Nephron (organoid): Measurements from ENCODE around the gene DCLK1.
A peak's percentile ranks its signal among the peaks of the same experiment; 100 is the strongest.

ENCODE experiments used
- H3K27ac Mint-ChIP-seq, 3 experiments: 2 replicates each; pipeline ENCODE4 v1.8.0; 2020; ENCODE audit warnings: mixed read lengths in 3 of 3, mild to moderate bottlenecking in 2 of 3, moderate library complexity in 1 of 3
- H3K27me3 Mint-ChIP-seq: 2 replicates; pipeline ENCODE4 v1.8.0; 2021; ENCODE audit warnings: low read depth, mild to moderate bottlenecking, moderate library complexity, mixed read lengths
- H3K36me3 Mint-ChIP-seq: 2 replicates; pipeline ENCODE4 v1.8.0; 2020; ENCODE audit warnings: low read depth, mixed read lengths
- H3K4me1 Mint-ChIP-seq: 2 replicates; pipeline ENCODE4 v1.8.0; 2020; ENCODE audit warnings: mixed read lengths
- H3K4me3 Mint-ChIP-seq, 3 experiments: 2 replicates each; pipeline ENCODE4 v1.8.0; 2020; ENCODE audit warnings: mild to moderate bottlenecking in 3 of 3, mixed read lengths in 3 of 3, moderate library complexity in 2 of 3
- H3K9me3 Mint-ChIP-seq: 2 replicates; pipeline ENCODE4 v1.8.0; 2020; ENCODE audit warnings: mixed read lengths
- TF ChIP-seq, protein P1 (sequence below), 3 experiments: fragments of 200-600 bp; sonication (generic); IDR thresholded peaks; one replicate each; pipeline ENCODE4 v1.5.0; 2021; ENCODE audit warnings: antibody characterized with exemption in 3 of 3; ENCODE audit not compliant: unreplicated experiment in 3 of 3

Gene DCLK1

GRCh38 chr13:36030670-36031331, 100.4 kb downstream of the DCLK1 start:
- TF ChIP-seq, protein P1, sequence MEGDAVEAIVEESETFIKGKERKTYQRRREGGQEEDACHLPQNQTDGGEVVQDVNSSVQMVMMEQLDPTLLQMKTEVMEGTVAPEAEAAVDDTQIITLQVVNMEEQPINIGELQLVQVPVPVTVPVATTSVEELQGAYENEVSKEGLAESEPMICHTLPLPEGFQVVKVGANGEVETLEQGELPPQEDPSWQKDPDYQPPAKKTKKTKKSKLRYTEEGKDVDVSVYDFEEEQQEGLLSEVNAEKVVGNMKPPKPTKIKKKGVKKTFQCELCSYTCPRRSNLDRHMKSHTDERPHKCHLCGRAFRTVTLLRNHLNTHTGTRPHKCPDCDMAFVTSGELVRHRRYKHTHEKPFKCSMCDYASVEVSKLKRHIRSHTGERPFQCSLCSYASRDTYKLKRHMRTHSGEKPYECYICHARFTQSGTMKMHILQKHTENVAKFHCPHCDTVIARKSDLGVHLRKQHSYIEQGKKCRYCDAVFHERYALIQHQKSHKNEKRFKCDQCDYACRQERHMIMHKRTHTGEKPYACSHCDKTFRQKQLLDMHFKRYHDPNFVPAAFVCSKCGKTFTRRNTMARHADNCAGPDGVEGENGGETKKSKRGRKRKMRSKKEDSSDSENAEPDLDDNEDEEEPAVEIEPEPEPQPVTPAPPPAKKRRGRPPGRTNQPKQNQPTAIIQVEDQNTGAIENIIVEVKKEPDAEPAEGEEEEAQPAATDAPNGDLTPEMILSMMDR (IDR thresholded peaks at IDR 0.05; ENCODE audit: unreplicated experiment in 3 of 3) = no peak
- no peaks in the 10 kb centered on the region for H3K36me3 Mint-ChIP-seq
- H3K27me3 Mint-ChIP-seq = no peaks in the 10 kb centered on the region
- peaks cover 44% of the 10 kb centered on the region for H3K4me1 Mint-ChIP-seq
- H3K4me3 Mint-ChIP-seq = peak overlapping the region in 1 of 3 experiments; percentile 3
- peak overlapping the region in 2 of 3 experiments; percentile 83 for H3K27ac Mint-ChIP-seq
- no peaks in the 10 kb centered on the region for H3K9me3 Mint-ChIP-seq

DNA sequence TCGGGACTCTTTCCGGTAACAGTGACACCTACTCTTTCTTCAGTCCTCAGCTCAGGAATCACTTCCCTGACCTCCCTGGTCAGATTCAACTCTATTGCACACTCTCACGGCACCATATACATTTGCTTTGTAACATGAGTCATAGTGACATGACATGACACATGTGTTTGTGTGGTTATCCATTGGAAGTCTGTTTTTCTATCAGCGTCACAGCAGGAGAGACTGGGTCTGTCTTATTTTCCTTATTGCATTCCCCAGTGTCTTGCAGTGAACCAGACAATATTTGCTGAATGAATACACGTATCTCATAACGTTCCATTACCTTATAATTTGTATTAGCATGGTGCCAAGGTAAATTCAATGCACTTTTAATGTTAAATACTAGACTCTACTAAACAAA, 102.0 kb downstream of the DCLK1 start:
- Mint-ChIP-seq H3K4me1 (peaks cover 35% of the 10 kb centered on the region), H3K27ac (peak overlapping the region in 1 of 3 experiments; percentile 7), H3K9me3 (peaks cover 3% of the 10 kb centered on the region), H3K4me3 (no peak overlapping the region), H3K36me3 (no peaks in the 10 kb centered on the region), H3K27me3 (no peaks in the 10 kb centered on the region)
- TF ChIP-seq, protein P1 (IDR thresholded peaks at IDR 0.05; ENCODE audit: unreplicated experiment in 3 of 3) = no peak

GRCh38 chr13:36028359-36029025, 102.7 kb downstream of the DCLK1 start:
- Mint-ChIP-seq H3K4me3 (no peak overlapping the region), H3K9me3 (peaks cover 3% of the 10 kb centered on the region), H3K27me3 (no peaks in the 10 kb centered on the region), H3K36me3 (no peaks in the 10 kb centered on the region), H3K27ac (no peak overlapping the region), H3K4me1 (peaks cover 35% of the 10 kb centered on the region)
- TF ChIP-seq, protein P1 (IDR thresholded peaks at IDR 0.05; ENCODE audit: unreplicated experiment in 3 of 3) = no peak

- H3K27ac Mint-ChIP-seq = no peak overlapping the region
- H3K9me3 Mint-ChIP-seq = peaks cover 15% of the 10 kb centered on the region
- H3K27me3 Mint-ChIP-seq = no peaks in the 10 kb centered on the region
- no peaks in the 10 kb centered on the region for H3K36me3 Mint-ChIP-seq
- TF ChIP-seq, protein P1 (IDR thresholded peaks at IDR 0.05; ENCODE audit: unreplicated experiment in 3 of 3) = no peak
- H3K4me3 Mint-ChIP-seq = no peak overlapping the region
- peaks cover 23% of the 10 kb centered on the region for H3K4me1 Mint-ChIP-seq
Observed at GRCh38 chr13:36026531-36026930, 104.7 kb downstream of the DCLK1 start.

DNA sequence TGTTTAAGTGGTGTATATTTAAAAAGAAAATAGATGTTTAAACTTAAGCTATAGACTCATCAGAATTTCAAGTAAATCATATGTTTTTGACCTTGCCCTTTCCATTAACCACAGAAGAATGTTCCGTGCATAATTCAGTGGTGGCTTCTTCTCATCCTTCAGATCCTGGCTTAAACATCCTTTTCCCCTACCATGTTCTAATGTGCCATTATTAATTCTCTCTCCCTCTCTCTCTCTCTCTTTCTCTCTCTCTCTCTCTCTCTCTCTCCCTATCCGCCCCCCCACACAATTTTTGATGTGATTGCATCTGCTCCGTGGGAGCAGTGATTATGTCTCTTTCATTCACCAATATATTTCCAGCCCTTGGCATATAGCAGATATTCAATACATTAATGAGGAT, 116.4 kb downstream of the DCLK1 start:
- Mint-ChIP-seq H3K27ac (no peak overlapping the region), H3K4me1 (no peaks in the 10 kb centered on the region), H3K27me3 (no peaks in the 10 kb centered on the region), H3K36me3 (no peaks in the 10 kb centered on the region), H3K4me3 (no peak overlapping the region), H3K9me3 (peaks cover 17% of the 10 kb centered on the region)
- TF ChIP-seq, protein P1 (IDR thresholded peaks at IDR 0.05; ENCODE audit: unreplicated experiment in 3 of 3) = no peak
